Skeletal muscle satellite cell (primary cell): Measurements from ENCODE around the gene SHISA4.

Experiments
- H3K27me3 ChIP-seq: 2 replicates; pipeline ENCODE4 v1.7.0; 2013; ENCODE audit warnings: low read length; ENCODE audit not compliant: control insufficient read depth, insufficient read depth
- H3K36me3 ChIP-seq: 2 replicates; pipeline ENCODE4 v1.7.0; 2013; ENCODE audit warnings: mild to moderate bottlenecking, control low read depth, low read length; ENCODE audit not compliant: insufficient read depth
- H3K4me1 ChIP-seq: 2 replicates; pipeline ENCODE4 v1.7.0; 2013; ENCODE audit warnings: low read length; ENCODE audit not compliant: control insufficient read depth, insufficient read depth
- H3K4me2 ChIP-seq: 2 replicates; pipeline ENCODE4 v1.7.0; 2013; ENCODE audit warnings: mild to moderate bottlenecking, low read length
- H3K4me3 ChIP-seq: 2 replicates; pipeline ENCODE4 v1.7.0; 2013; ENCODE audit warnings: low read length
- H3K9ac ChIP-seq: 2 replicates; pipeline ENCODE4 v1.7.0; 2013; ENCODE audit warnings: mild to moderate bottlenecking, low read depth, low read length, moderate library complexity
- H3K9me3 ChIP-seq: replicated peaks from 2 replicates; pipeline ENCODE4 v1.7.0; 2013; ENCODE audit warnings: mild to moderate bottlenecking, control low read depth, low read length

The SHISA4 gene

DNA sequence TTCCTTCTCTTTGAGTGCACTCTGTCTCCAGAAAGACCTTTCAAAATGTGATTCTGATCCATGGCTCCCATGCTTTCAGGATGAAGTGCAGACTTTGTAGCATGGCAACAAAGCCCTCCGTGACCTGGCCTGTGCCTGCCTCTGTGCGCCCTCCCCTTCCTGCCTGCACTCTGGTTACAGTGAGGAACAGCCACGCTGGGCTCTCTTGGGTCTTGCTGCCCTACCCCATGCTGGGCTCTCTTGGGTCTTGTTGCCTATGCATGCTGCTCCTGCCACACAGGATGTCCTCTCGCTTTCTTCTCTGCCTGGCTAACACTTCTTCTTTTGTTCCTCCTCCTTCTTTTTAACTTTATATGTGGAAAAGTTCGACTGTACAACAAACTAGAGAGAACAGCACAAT, 29.6 kb downstream of the SHISA4 start:
- Histone ChIP-seq H3K9ac (no peak overlapping the region), H3K27me3 (no peaks in the 10 kb centered on the region), H3K4me2 (no peak overlapping the region), H3K9me3 (no peaks in the 10 kb centered on the region), H3K36me3 (no peaks in the 10 kb centered on the region), H3K4me3 (no peak overlapping the region), H3K4me1 (peaks cover 26% of the 10 kb centered on the region)

DNA sequence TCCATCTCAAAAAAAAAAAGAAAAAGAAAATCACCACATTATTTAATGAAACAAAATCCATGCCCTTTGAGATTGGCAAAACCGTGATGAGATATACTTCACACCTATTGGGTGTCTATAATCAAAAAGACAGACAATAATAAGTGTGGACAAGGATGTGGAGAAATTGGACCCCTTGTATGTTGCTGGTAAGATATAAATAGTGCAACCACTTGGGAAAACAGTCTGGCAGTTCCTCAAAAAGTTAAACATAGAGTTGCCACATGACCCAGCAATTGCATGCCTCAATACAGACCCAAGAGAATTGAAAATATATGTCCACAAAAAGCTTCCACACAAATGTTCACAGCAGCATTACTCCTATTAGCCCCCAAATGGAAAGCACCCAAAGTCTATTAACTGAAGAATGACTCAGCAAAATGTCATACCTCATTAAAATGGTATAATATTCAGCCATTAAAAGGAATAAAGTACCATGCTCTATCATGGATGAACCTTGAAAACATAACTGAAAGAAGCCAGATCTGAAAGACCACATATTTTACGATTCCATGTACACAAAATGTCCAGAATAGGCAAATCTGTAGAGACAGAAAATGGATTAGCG, 33.4 kb downstream of the SHISA4 start:
- no peak overlapping the region for H3K9ac ChIP-seq
- H3K4me1 ChIP-seq, result peaks cover 15% of the 10 kb centered on the region
- H3K4me2 ChIP-seq, result no peak overlapping the region
- no peak overlapping the region for H3K4me3 ChIP-seq
- H3K27me3 ChIP-seq, result no peaks in the 10 kb centered on the region
- H3K9me3 ChIP-seq, result no peaks in the 10 kb centered on the region
- no peaks in the 10 kb centered on the region for H3K36me3 ChIP-seq

DNA sequence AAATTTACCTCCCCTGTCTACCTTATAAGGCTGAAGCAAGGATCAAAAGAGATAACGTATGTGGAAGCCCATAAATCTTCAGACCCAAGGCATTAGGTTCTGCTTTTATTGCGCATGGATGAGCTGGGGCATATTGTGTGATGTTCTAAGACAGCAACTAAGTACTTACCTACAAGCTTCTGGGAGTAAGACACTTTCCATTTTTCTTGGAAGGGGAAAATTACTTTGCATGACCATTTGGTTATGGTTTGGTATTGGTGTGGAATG, 36.5 kb downstream of the SHISA4 start:
- H3K4me2 ChIP-seq, result no peak overlapping the region
- H3K27me3 ChIP-seq, result peaks cover 7% of the 10 kb centered on the region
- H3K4me1 ChIP-seq, result no peaks in the 10 kb centered on the region
- H3K36me3 ChIP-seq, result no peaks in the 10 kb centered on the region
- H3K9ac ChIP-seq, result no peak overlapping the region
- H3K4me3 ChIP-seq, result no peak overlapping the region
- H3K9me3 ChIP-seq, result no peaks in the 10 kb centered on the region

DNA sequence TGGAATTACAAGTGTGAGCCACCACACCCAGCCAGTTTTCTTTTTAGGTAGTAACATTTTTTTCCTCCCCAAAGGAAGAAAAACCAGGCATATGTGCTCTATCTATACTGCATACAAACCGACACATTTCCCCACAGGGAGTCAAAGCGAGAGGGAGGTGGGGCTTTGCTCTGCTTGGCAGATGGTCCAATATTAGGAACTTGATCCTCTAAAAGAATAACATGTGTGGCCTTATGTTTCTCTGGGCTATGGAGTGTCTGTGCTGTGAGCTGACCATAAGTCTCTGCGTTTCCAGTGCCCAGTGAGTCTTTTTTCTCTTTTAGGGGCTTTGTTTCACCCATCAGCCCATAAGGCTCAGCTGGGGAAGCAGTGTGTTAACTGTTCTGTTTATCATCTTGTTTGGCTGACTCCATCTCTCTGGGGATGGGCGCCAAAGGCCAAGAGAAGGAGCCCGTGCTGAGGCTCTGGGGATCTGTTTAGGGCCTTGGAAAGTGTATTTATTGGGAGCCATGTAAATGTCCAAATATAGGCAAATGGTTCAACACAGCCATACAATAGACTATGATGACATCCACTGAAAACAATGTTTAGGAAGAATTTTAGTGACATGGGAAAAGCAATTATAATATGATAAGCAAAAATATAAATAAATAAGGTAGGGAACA, 37.4 kb downstream of the SHISA4 start:
- H3K4me3 ChIP-seq, result no peak overlapping the region
- H3K4me2 ChIP-seq, result no peak overlapping the region
- no peaks in the 10 kb centered on the region for H3K36me3 ChIP-seq
- no peaks in the 10 kb centered on the region for H3K4me1 ChIP-seq
- peaks cover 9% of the 10 kb centered on the region for H3K27me3 ChIP-seq
- no peaks in the 10 kb centered on the region for H3K9me3 ChIP-seq
- H3K9ac ChIP-seq, result no peak overlapping the region

DNA sequence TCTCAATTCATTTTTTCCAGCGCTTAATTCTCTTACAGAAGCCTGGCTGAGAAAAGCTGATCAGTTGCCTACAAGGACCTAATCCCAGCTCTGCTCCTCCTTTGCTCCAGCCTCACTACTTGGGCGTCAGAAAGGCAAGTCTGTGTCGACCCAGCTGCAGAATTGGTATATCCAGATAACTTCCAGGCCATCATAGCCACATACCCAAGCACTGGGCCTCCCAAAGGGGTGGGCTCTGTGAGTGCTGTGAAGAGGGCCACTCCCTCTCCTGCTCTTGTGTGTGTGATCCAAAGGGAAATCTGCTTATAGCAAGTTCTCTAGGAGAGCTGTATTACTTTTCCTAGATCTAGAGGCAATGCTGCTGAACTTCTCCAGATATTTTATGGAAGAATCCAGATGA, 39.6 kb downstream of the SHISA4 start:
- Histone ChIP-seq H3K36me3 (no peaks in the 10 kb centered on the region), H3K9ac (no peak overlapping the region), H3K4me2 (no peak overlapping the region), H3K27me3 (peaks cover 9% of the 10 kb centered on the region), H3K4me3 (no peak overlapping the region), H3K4me1 (no peaks in the 10 kb centered on the region), H3K9me3 (no peaks in the 10 kb centered on the region)

DNA sequence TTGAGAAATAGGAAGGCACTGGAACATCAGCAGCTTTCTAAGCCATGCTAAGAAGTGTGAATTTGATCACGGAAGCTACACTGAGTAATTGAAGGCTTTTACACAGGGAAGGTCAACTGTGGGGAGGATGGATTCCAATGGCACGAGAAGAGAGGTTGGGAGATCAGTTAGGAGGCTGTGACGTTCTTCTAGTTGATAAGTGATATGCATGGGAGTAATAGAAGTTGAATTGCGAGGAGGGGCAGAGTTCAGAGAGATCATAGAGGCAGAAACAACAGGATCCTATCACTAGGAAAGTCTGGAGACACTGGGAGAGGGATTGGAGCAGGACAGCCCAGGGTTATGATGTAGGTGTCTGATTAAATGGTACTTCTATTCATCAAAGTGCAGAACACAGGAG, 41.4 kb downstream of the SHISA4 start:
- no peak overlapping the region for H3K4me3 ChIP-seq
- no peaks in the 10 kb centered on the region for H3K36me3 ChIP-seq
- H3K4me1 ChIP-seq, result peaks cover 11% of the 10 kb centered on the region
- no peak overlapping the region for H3K9ac ChIP-seq
- no peaks in the 10 kb centered on the region for H3K9me3 ChIP-seq
- H3K27me3 ChIP-seq, result peaks cover 9% of the 10 kb centered on the region
- H3K4me2 ChIP-seq, result no peak overlapping the region

DNA sequence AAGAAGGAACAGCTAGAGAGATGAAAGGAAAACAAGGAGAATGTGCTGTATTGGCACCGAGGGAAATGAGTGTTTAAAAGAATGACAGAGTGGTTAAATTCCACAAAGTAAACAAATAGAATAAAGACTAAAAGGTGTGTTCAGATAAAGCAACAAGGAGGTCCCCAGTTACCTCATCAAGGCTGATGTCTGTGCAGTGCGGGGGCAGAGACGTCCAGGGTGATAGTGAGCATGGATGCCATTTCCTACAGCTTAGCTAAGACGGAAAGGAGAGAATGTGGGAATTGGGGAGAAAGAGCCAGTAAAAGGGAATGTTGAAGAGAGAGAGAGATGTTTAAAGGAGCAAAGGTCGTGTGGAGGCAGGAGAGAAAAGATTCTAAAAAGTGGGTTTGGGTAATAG, 42.1 kb downstream of the SHISA4 start:
- H3K36me3 ChIP-seq, result no peaks in the 10 kb centered on the region
- peaks cover 11% of the 10 kb centered on the region for H3K4me1 ChIP-seq
- H3K4me2 ChIP-seq, result no peak overlapping the region
- H3K4me3 ChIP-seq, result no peak overlapping the region
- peaks cover 9% of the 10 kb centered on the region for H3K27me3 ChIP-seq
- no peaks in the 10 kb centered on the region for H3K9me3 ChIP-seq
- H3K9ac ChIP-seq, result no peak overlapping the region

DNA sequence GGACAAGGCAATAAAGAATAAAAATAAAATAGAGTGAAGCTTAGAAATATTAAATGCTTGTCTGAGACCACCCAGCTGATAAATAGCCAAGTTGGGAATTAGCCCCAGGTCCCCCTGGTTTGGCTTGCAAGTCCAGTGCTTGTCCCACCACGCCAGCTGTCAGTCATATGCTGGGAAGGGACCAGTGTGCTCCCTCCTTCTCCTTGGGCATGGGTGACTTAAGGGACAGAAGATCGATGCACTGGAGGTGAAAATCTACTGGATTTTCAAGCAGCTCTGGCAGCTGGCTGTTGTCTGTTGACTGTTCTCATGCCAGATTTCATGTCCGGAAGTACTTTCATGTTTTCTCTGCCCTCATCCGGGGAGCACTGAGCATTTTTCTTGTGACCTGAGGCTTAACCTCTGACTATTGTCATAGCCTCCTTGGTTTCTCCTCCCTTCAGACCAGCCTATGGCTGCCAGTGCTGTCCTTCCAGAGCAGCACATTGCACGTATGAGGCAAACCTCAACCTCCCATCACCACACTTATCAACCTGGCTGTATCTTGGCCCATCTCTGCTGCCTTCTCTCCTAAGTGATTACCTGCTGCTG, 45.2 kb downstream of the SHISA4 start:
- H3K4me2 ChIP-seq, result peak overlapping the region; percentile 51
- H3K4me1 ChIP-seq, result peaks cover 22% of the 10 kb centered on the region
- H3K27me3 ChIP-seq, result peaks cover 9% of the 10 kb centered on the region
- H3K9me3 ChIP-seq, result no peaks in the 10 kb centered on the region
- H3K4me3 ChIP-seq, result no peak overlapping the region
- H3K9ac ChIP-seq, result no peak overlapping the region
- no peaks in the 10 kb centered on the region for H3K36me3 ChIP-seq

DNA sequence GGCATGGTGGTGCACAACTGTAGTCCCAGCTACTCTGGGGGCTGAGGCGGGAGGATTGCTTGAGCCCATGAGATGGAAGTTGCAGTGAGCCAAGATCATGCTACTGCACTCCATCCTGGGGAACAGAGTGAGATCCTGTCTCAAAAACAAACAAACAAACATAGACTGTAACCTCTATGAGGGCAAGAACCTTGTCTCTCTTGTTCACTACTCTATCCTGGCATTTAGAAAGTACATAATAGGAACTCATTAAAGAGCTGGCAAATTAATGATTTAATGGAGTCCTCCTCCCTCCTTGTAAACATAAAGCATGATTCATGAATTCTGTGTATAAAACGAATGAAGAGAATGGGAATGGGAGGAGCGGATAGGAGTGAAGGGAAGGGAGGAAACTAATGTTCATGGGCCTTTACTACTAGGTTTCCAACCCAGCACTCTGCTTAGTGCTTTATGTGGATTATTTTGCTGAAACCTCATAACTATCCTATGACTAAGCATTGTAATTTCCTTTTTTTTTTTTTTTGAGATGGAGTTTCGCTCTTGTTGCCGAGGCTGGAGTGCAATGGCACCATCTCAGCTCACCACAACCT, 49.0 kb downstream of the SHISA4 start:
- H3K9me3 ChIP-seq, result no peaks in the 10 kb centered on the region
- H3K4me3 ChIP-seq, result no peak overlapping the region
- H3K27me3 ChIP-seq, result no peaks in the 10 kb centered on the region
- H3K36me3 ChIP-seq, result no peaks in the 10 kb centered on the region
- peaks cover 22% of the 10 kb centered on the region for H3K4me1 ChIP-seq
- H3K4me2 ChIP-seq, result peak overlapping the region; percentile 4
- H3K9ac ChIP-seq, result no peak overlapping the region

DNA sequence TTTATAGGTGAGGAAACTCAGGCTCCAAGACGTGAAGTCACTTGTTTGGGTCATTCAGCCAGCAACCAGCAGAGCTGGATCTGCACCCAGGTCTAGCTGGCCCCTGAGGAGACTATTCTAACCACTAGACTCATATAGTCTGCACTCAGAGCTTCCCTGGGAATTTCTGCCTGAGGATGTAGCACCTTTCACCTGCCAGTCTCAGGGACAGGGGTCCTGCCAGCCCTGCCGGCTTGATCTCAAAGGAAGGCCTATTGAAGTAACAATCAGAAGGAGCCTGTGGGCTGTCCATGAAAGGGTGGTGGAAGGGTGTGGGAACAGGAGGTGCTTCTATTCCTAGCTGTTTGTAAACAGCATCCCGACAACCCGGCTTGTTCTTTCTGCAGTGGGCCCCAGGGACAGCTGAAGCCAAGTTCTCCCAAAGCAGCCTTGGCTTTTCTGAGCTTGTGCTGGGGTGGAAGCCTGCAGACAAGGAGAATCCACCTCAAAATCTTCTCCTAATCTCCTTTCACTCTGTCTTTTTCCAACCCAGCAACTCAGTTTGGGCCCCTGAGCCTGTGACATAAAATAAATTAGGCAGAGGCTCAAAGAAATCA, 49.8 kb downstream of the SHISA4 start:
- H3K9ac ChIP-seq, result no peak overlapping the region
- no peak overlapping the region for H3K4me2 ChIP-seq

DNA sequence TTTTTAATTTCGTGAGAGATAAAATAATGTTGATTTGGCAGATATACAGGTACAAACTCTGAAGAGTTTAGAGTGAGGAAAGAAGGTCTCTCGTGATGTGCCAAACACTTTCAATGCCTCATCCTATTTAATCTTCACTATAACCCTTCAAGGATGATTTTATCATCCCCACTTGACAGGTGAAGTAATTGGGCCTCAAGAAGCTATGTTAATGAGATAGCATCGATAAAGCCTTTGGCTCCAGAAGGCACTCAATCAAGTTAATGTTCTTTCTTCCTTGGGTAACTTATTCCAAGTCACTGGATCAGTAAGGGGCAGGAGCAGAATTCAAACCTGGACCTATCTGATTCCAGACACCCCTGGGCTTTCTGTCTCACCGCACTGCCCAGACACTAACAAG, 50.5 kb downstream of the SHISA4 start:
- no peak overlapping the region for H3K4me2 ChIP-seq
- no peaks in the 10 kb centered on the region for H3K27me3 ChIP-seq
- no peak overlapping the region for H3K9ac ChIP-seq
- H3K9me3 ChIP-seq, result no peaks in the 10 kb centered on the region
- no peak overlapping the region for H3K4me3 ChIP-seq
- no peaks in the 10 kb centered on the region for H3K36me3 ChIP-seq
- peaks cover 17% of the 10 kb centered on the region for H3K4me1 ChIP-seq

More for the DNA sequence above, 49.8 kb downstream of the SHISA4 start:
- H3K4me1 ChIP-seq, result peaks cover 22% of the 10 kb centered on the region
- no peaks in the 10 kb centered on the region for H3K9me3 ChIP-seq
- H3K36me3 ChIP-seq, result no peaks in the 10 kb centered on the region
- H3K4me3 ChIP-seq, result no peak overlapping the region
- H3K27me3 ChIP-seq, result no peaks in the 10 kb centered on the region
